Left cardiac atrium (tissue), 4 donors: ENCODE measurements around the gene CST9L. TPM values are rescaled to one million over a fixed set of nuclear protein-coding genes. Genes with fewer than 3 reads are reported as not detected.

Source experiments
- ATAC-seq, 2 donors: fragments of 200-7000 bp; cut with Tn5 transposase; one replicate each; pipeline ENCODE4 v1.9.1; 2020; ENCODE audit warnings: mild to moderate bottlenecking in 2 of 2, moderate library complexity in 2 of 2
- DNase-seq: peaks from one replicate; pipeline ENCODE4 v3.0.0-alpha.2; 2020
- intact Hi-C, 2 donors: fragments of 100-400 bp; cut with DNase I; formaldehyde crosslinking; loops; one replicate each; pipeline versions ENCODE4 v1.14.1 to v1.15.1; 2022 to 2023
- total RNA-seq, 2 donors: library from RNA; stranded (reverse); fragmentation: NEBNext Ultra II Directional; extraction: Animal tissue kit (Norgen Biotek cat#: 25700); gene quantifications; one replicate each; pipeline ENCODE4 v1.2.1, GENCODE V29; 2021
- donor health status: DM: no; HTN: yes; CAD: no.
- donor health status: DM: no; HTN: yes; CAD: no; lungs with severe emphysema.
- donor health status: DM: yes; HTN: yes; CAD: no.
- donor health status: Dilated cardiomyopathy.

The CST9L gene
- total RNA-seq, 2 donors from 2014 or later = not detected

DNA sequence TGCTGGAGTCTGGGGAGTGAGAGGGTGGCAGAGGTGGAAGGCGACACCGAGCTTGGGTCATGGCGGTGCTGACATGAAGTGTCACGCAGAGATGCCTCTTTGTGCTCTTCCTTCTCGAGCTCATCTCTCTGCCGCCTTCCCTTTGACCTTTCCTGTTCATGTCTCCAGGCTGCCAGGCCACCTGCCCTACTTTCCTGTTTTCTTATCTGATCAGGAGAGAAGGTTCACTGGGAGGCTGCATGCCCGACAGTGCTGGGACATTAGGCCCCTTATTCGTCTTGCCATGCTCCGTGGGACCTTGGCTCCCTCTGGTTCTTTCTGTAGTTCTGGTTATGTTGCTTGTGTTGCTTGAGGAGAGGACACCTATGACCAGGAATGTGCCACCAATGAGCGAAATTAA lies 44.1 kb downstream of the CST9L start:
- intact Hi-C loops = no loop called here
- DNase-seq = no peak

DNA sequence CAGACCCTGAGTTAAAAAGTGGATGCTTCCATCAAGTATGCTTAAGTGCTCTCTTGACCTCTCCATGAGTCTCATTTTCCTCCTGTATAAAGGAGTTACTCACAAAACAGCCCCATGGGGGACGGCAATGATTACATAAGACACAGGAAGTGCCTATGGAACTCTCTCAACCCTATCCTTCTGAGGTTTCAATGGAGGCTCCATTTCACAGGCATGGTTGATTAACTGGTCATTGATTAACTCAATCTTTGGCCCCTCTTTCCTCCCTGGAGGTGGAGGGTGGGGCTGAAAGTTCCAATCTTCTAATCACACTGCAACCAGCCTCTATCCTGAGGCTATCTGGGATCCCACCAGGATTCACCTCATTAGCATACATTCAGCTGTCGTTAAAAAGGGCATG lies 48.1 kb downstream of the CST9L start:
- intact Hi-C loops = no loop called here
- no peak for DNase-seq
- ATAC-seq = no peak

More for the DNA sequence above, 44.1 kb downstream of the CST9L start:
- no peak for ATAC-seq

DNA sequence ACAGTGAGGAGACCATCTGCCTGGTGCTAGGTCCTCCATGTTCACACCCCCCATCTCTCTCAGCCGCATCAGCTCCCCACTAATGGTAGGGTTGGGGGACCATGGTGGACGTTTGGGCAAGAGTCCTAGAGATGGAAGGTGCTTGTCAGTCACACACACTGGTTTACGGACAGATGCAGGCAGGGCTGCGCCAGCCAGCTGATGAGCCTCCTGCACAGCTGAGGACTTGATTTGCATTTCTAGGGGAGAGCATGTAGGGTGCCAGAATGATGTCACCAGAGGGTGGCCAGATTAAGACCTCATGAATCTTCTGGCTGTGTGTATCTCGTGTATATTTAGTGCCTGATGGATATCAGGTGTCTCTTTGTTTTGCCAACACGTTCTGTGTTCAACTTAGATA lies 48.7 kb downstream of the CST9L start:
- DNase-seq (no peak), ATAC-seq (no peak)
- intact Hi-C loops = no loop called here

DNA sequence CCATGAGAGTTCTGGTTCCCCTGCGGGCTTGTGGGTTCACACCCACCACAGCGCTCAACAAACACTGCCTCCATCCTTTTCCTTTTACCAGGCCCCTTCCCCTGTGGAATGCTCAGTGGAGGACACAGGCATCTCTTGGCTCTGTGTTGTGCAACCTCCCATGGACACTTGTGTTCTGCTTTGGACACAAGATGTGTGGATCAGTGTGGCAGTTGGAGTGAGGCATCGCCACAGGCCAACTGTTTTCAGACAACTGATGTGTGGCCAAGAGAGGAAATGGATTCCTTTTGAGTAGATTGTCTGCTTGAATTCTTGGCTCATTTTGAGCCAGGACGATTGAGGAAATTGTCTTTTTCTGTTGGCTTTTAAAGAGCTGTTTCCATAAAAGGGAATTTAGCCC lies 50.6 kb downstream of the CST9L start:
- intact Hi-C loops = no loop called here
- DNase-seq (no peak), ATAC-seq (no peak)

GRCh38 chr20:23515250-23515939 lies 52.9 kb downstream of the CST9L start:
- no peak for ATAC-seq
- no peak for DNase-seq
- intact Hi-C loops = no loop called here

DNA sequence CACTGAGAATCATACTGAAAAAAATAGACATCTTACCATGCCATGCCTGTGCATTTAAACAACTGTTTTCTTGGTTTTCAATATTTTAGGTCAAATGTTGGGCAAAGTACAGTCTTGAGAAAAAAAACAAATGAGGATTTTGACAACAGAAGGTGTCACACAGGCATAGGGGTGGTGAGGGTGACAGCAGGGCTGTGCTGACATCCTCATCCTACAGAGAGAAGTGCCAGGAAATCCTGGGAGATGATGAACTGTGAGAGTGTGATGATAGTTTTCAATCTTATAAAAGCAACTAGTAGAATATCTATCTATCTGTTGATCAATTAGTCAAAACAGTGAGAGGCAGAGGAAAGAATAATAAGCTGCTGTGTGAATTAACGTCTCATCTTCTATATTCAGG lies 53.4 kb downstream of the CST9L start:
- intact Hi-C loops = no loop called here
- DNase-seq = no peak
- no peak for ATAC-seq

Other genes starting within 250 kb of the CST9L start
- gene NXT1, start 217.7 kb downstream of the CST9L start, total RNA-seq = 10 to 100 TPM in 1 of 2 donors, 1 to 10 TPM in 1; 9.3 to 14.1 TPM
- gene GZF1, start 206.3 kb downstream of the CST9L start, total RNA-seq = 10 to 100 TPM; 12.9 to 18.7 TPM
- gene NAPB, start 147.0 kb downstream of the CST9L start, total RNA-seq = 1 to 10 TPM; 4.9 to 7.2 TPM
- not detected for gene CSTL1, start 128.8 kb downstream of the CST9L start, total RNA-seq
- not detected for gene CST11, start 115.6 kb downstream of the CST9L start, total RNA-seq
- not detected for gene CST8, start 77.4 kb downstream of the CST9L start, total RNA-seq
- gene CST9, start 37.4 kb upstream of the CST9L start, total RNA-seq = not detected
- 1,000 to 10,000 TPM in 1 of 2 donors, 100 to 1,000 TPM in 1; 940 to 1,205 TPM for gene CST3, start 69.5 kb upstream of the CST9L start, total RNA-seq
- not detected for gene CST4, start 120.6 kb upstream of the CST9L start, total RNA-seq
- gene CST1, start 182.5 kb upstream of the CST9L start, total RNA-seq = not detected